Brain pericyte (primary cell): ENCODE measurements around the gene FIGNL2.

ENCODE experiments used
- DNase-seq: peaks from one replicate; pipeline ENCODE4 v3.0.0-alpha.2; 2012; ENCODE audit warnings: low read depth, low spot score

The FIGNL2 gene

DNA sequence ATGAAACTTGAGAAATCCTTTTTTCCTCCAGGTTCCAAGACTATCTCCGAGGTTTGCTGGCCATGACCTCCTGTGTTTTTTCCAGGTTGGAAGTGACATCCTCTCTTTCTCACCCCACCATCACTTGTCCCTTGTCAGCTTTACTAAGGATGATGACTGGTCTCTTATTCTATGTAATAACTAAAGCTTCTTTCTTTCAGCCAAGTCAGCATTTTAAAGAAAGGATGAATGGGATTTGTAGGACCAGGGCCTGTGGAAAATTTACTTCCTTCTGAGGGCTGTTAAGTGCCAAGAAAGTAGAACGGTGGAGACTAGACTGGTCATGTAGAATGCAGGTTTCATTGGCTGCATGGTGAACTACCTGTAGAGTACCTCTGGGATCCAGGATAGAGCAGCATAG, 73.6 kb downstream of the FIGNL2 start:
- no peak for DNase-seq

DNA sequence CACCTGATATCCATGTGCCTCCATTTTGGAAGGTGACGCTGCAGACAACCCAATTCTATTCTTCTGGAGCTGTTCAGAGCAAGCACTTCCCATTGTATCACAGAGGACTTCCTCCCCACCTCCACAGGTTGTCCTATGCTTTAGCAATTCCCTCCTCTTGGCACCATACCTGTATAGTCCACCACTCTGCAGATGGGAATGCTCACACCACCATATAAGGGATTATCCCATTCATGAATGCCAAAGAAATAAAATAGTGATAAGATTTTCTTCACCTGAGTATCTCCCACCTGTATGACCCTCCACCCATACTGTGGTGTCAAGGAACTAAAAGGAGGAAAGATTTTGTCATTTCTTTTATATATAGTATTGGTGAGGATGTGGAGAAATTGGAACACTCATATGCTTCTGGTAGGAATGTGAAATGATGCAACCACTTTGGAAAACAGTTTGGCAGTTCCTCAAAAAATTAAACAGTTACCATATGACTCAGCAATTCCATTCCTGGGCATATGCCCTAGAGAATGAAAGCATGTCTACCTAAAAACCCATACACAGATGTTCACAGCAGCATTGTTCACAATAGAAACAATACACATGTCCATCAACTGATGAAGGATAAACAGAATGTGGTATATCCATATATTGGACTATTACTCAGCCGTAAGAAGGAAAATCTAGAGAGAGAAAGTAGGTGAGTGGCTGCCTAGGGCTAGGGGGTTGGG, 75.2 kb downstream of the FIGNL2 start:
- no peak for DNase-seq

DNA sequence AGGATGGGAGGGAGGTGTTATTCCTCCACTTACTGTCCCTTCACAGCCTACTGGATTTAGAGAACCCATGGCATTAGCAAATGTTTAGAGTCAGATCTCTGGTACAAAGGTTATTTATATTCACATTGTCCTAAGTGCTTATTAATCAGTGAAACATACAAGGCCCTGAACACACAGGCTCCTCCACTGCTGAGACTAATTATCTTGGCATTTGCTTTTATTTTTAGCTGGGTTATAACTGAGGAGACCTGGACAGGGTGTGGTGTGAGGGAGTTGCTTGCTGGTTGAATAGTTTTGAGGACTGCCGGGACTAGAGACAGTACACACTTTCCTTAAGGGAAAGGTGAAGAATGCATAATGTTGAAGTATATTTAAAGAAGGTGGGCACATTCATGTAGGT, 77.5 kb downstream of the FIGNL2 start:
- no peak for DNase-seq
